ENCODE data around the gene SNX4. TPM values are rescaled to one million over a fixed set of nuclear protein-coding genes. Genes with fewer than 3 reads are reported as not detected.
A peak's percentile ranks its signal among the peaks of the same experiment; 100 is the strongest.
"Not testable (repeated sequence)": the region's sequence is repeated elsewhere in the genome, so short reads cannot be mapped to it uniquely, and the experiment has no call there.

Gene SNX4
- polyA plus RNA-seq, 1 donor from 2014 or later, result 180 TPM

- H3K9me3 ChIP-seq (ENCODE audit: low read length), result no peaks in the 10 kb centered on the region
- no peak overlapping the region for H3K27ac ChIP-seq (ENCODE audit: low read length)
- no peaks in the 10 kb centered on the region for H4K20me1 ChIP-seq (ENCODE audit: insufficient read depth)
- no peak overlapping the region for H3K9ac ChIP-seq (ENCODE audit: low read length)
- no peak overlapping the region for H3K4me2 ChIP-seq (ENCODE audit: low read length)
- no peaks in the 10 kb centered on the region for H3K36me3 ChIP-seq (ENCODE audit: insufficient read depth, low read length)
- TF ChIP-seq SMC3 (conservative IDR thresholded peaks at IDR 0.05; ENCODE audit: poor library complexity), result no peak
- TF ChIP-seq POLR2AphosphoS5 (IDR thresholded peaks at IDR 0.05), result no peak
- TF ChIP-seq CTCF (IDR thresholded peaks at IDR 0.05; ENCODE audit: poor library complexity, severe bottlenecking), result no peak
- TF ChIP-seq MXI1 (conservative IDR thresholded peaks at IDR 0.05; ENCODE audit: poor library complexity, severe bottlenecking), result no peak
- no peak for TF ChIP-seq EP300 (conservative IDR thresholded peaks at IDR 0.05; ENCODE audit: poor library complexity, severe bottlenecking)
- TF ChIP-seq TAF1 (IDR thresholded peaks at IDR 0.05; ENCODE audit: low read depth), result no peak
- no peak for TF ChIP-seq EZH2 (IDR thresholded peaks at IDR 0.05; ENCODE audit: borderline replicate concordance, insufficient read depth, low read length, poor library complexity, severe bottlenecking)
- no peak for TF ChIP-seq RAD21 (conservative IDR thresholded peaks at IDR 0.05)
- TF ChIP-seq REST (IDR thresholded peaks at IDR 0.05; ENCODE audit: borderline replicate concordance), result no peak
- H3K79me2 ChIP-seq (replicated peaks; ENCODE audit: insufficient read depth, low read length), result no peaks in the 10 kb centered on the region
- H3K9me2 ChIP-seq (ENCODE audit: insufficient read depth, low read length), result no peaks in the 10 kb centered on the region
- H3K27me3 ChIP-seq (ENCODE audit: insufficient read depth, low read depth, low read length), result no peaks in the 10 kb centered on the region
- no peaks in the 10 kb centered on the region for H3F3A ChIP-seq (ENCODE audit: insufficient read depth, low read length, poor library complexity, severe bottlenecking)
- H3K4me3 ChIP-seq (ENCODE audit: low read length), result no peak overlapping the region
- no peak overlapping the region for H2AFZ ChIP-seq (ENCODE audit: low read depth, low read length)
Observed at GRCh38 chr3:125525153-125525552, 5.2 kb upstream of the SNX4 start.

GRCh38 chr3:125520563-125520919 lies 539 bp upstream of the SNX4 start:
- H3K27ac ChIP-seq (ENCODE audit: low read length), result peak overlapping the region; percentile 93
- peaks cover 32% of the 10 kb centered on the region for H3K79me2 ChIP-seq (replicated peaks; ENCODE audit: insufficient read depth, low read length)
- not testable (repeated sequence) for H3F3A ChIP-seq (ENCODE audit: insufficient read depth, low read length, poor library complexity, severe bottlenecking); H3K27me3 ChIP-seq (ENCODE audit: insufficient read depth, low read depth, low read length); H3K9me2 ChIP-seq (ENCODE audit: insufficient read depth, low read length); H3K9me3 ChIP-seq (ENCODE audit: low read length); H3K36me3 ChIP-seq (ENCODE audit: insufficient read depth, low read length); H4K20me1 ChIP-seq (ENCODE audit: insufficient read depth)
- H3K9ac ChIP-seq (ENCODE audit: low read length), result peak overlapping the region; percentile 97
- peak overlapping the region; percentile 98 for H3K4me3 ChIP-seq (ENCODE audit: low read length)
- peak overlapping the region; percentile 73 for H3K4me2 ChIP-seq (ENCODE audit: low read length)
- H2AFZ ChIP-seq (ENCODE audit: low read depth, low read length), result peak overlapping the region; percentile 73

GRCh38 chr3:125515421-125515820 lies 4.6 kb downstream of the SNX4 start:
- Histone ChIP-seq H3K9me3 (ENCODE audit: low read length) (no peaks in the 10 kb centered on the region), H3K27me3 (ENCODE audit: insufficient read depth, low read depth, low read length) (no peaks in the 10 kb centered on the region), H4K20me1 (ENCODE audit: insufficient read depth) (no peaks in the 10 kb centered on the region), H3F3A (ENCODE audit: insufficient read depth, low read length, poor library complexity, severe bottlenecking) (no peaks in the 10 kb centered on the region), H3K4me3 (ENCODE audit: low read length) (no peak overlapping the region), H3K9me2 (ENCODE audit: insufficient read depth, low read length) (no peaks in the 10 kb centered on the region), H3K36me3 (ENCODE audit: insufficient read depth, low read length) (peaks cover 6% of the 10 kb centered on the region), H3K79me2 (replicated peaks; ENCODE audit: insufficient read depth, low read length) (peaks cover 62% of the 10 kb centered on the region), H3K4me2 (ENCODE audit: low read length) (no peak overlapping the region), H3K27ac (ENCODE audit: low read length) (no peak overlapping the region), H3K9ac (ENCODE audit: low read length) (no peak overlapping the region), H2AFZ (ENCODE audit: low read depth, low read length) (no peak overlapping the region)
- TF ChIP-seq TAF1 (IDR thresholded peaks at IDR 0.05; ENCODE audit: low read depth) (no peak), RAD21 (conservative IDR thresholded peaks at IDR 0.05) (no peak), REST (IDR thresholded peaks at IDR 0.05; ENCODE audit: borderline replicate concordance) (no peak), MXI1 (conservative IDR thresholded peaks at IDR 0.05; ENCODE audit: poor library complexity, severe bottlenecking) (no peak), CTCF (IDR thresholded peaks at IDR 0.05; ENCODE audit: poor library complexity, severe bottlenecking) (no peak), EP300 (conservative IDR thresholded peaks at IDR 0.05; ENCODE audit: poor library complexity, severe bottlenecking) (no peak), SMC3 (conservative IDR thresholded peaks at IDR 0.05; ENCODE audit: poor library complexity) (no peak), EZH2 (IDR thresholded peaks at IDR 0.05; ENCODE audit: borderline replicate concordance, insufficient read depth, low read length, poor library complexity, severe bottlenecking) (no peak), POLR2AphosphoS5 (IDR thresholded peaks at IDR 0.05) (no peak)
